ENCODE data around the gene TMEM51.
A peak's percentile ranks its signal among the peaks of the same experiment; 100 is the strongest.

Gene TMEM51

DNA sequence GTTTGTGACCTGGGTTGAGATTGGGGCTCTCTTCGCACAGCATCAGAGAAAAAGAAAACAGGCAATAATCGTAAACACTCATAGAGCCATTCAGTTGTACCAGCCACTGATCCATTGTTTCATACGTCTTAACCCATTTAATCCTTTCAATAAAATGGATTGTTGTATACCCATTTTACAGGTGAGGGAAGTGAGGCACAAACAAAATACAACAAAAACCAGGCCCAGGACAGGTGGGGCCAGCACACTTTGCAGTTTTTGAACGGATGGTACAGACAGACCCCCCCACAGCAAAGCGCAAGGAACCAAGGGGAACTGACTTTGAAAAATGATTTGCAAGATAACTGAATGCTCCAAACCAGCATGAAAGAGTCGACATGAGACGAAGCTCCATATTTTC, 89.2 kb downstream of the TMEM51 start:
- DNase-seq (ENCODE audit: low read depth in 1 of 2, low spot score in 1 of 2) = no peak

DNA sequence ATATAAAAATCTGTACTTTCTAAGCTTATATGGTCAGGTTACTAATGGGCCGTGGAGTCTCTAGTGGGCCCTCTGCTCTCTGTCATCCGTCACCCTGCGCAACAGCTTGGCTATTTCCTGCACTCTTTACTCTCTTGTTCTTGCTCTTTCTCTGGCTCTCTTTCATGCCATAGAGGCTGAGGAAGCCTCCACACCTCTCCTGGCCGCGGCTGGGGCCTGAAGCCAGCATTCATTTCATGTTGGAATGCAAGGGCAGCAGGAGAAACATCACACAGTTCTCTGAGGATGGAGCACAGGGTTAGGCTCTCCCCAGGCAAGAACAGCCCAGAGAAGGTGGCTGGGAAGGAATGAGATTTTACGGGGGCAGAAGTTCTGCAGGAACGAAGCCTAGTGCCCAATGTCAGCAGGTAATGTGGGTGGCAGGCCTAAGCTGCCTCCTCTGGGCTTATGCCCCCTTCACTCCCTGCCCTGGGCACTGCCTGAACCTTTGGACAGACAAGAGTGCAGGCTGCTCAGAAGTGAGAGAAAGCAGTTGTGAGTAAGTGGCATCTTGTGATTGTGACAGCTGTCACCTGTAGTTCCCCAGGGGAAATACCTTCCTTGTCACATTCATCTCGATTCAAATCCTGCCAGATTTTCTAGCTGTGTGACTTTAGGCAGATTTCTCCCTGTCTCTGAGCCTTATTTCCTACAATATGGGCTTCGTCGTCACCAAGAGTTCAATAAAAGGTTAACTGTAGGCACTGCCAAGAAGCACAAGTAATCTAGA, 89.9 kb downstream of the TMEM51 start:
- no peak for DNase-seq (ENCODE audit: low read depth in 1 of 2, low spot score in 1 of 2)
- Histone ChIP-seq H3K27me3 (ENCODE audit: insufficient read depth, poor library complexity, severe bottlenecking) (peaks cover 5% of the 10 kb centered on the region), H3K27ac (replicated peaks) (no peak overlapping the region), H3K4me3 (replicated peaks; ENCODE audit: insufficient read depth, low read length) (no peak overlapping the region)
- TF ChIP-seq, protein P1, sequence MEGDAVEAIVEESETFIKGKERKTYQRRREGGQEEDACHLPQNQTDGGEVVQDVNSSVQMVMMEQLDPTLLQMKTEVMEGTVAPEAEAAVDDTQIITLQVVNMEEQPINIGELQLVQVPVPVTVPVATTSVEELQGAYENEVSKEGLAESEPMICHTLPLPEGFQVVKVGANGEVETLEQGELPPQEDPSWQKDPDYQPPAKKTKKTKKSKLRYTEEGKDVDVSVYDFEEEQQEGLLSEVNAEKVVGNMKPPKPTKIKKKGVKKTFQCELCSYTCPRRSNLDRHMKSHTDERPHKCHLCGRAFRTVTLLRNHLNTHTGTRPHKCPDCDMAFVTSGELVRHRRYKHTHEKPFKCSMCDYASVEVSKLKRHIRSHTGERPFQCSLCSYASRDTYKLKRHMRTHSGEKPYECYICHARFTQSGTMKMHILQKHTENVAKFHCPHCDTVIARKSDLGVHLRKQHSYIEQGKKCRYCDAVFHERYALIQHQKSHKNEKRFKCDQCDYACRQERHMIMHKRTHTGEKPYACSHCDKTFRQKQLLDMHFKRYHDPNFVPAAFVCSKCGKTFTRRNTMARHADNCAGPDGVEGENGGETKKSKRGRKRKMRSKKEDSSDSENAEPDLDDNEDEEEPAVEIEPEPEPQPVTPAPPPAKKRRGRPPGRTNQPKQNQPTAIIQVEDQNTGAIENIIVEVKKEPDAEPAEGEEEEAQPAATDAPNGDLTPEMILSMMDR (IDR thresholded peaks at IDR 0.05; ENCODE audit: insufficient read depth, low read length) = no peak
- no peak for TF ChIP-seq GABPA (IDR thresholded peaks at IDR 0.05; ENCODE audit: low read depth)
- TF ChIP-seq SPI1 (IDR thresholded peaks at IDR 0.05; ENCODE audit: borderline replicate concordance, low read depth) = no peak
- TF ChIP-seq, protein P2, sequence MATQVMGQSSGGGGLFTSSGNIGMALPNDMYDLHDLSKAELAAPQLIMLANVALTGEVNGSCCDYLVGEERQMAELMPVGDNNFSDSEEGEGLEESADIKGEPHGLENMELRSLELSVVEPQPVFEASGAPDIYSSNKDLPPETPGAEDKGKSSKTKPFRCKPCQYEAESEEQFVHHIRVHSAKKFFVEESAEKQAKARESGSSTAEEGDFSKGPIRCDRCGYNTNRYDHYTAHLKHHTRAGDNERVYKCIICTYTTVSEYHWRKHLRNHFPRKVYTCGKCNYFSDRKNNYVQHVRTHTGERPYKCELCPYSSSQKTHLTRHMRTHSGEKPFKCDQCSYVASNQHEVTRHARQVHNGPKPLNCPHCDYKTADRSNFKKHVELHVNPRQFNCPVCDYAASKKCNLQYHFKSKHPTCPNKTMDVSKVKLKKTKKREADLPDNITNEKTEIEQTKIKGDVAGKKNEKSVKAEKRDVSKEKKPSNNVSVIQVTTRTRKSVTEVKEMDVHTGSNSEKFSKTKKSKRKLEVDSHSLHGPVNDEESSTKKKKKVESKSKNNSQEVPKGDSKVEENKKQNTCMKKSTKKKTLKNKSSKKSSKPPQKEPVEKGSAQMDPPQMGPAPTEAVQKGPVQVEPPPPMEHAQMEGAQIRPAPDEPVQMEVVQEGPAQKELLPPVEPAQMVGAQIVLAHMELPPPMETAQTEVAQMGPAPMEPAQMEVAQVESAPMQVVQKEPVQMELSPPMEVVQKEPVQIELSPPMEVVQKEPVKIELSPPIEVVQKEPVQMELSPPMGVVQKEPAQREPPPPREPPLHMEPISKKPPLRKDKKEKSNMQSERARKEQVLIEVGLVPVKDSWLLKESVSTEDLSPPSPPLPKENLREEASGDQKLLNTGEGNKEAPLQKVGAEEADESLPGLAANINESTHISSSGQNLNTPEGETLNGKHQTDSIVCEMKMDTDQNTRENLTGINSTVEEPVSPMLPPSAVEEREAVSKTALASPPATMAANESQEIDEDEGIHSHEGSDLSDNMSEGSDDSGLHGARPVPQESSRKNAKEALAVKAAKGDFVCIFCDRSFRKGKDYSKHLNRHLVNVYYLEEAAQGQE (IDR thresholded peaks at IDR 0.05; ENCODE audit: insufficient replicate concordance, low read depth) = no peak
- TF ChIP-seq POLR2AphosphoS5 (IDR thresholded peaks at IDR 0.05; ENCODE audit: low read depth) = no peak

More for the DNA sequence above, 89.2 kb downstream of the TMEM51 start:
- H3K4me3 ChIP-seq (replicated peaks; ENCODE audit: insufficient read depth, low read length) = no peak overlapping the region
- H3K27ac ChIP-seq (replicated peaks) = no peak overlapping the region
- peaks cover 5% of the 10 kb centered on the region for H3K27me3 ChIP-seq (ENCODE audit: insufficient read depth, poor library complexity, severe bottlenecking)
- TF ChIP-seq, protein P1 (IDR thresholded peaks at IDR 0.05; ENCODE audit: insufficient read depth, low read length) = no peak

DNA sequence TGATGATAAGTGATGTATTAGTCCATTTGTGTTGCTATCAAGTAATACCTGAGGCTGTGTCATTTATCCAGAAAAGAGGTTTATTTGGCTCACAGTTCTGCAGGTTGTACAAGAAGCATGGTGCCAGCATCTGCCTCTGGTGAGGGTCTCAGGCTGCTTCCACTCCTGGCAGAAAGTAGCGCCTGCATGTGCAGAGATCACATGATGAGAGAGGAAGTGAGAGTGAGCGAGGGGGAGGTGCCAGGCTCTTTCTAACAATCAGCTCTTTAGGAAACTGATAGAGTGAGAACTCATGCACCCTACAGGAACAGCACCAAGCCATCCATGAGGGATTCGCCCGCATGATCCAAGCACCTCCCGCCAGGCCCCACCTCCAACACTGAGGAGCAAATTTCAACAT, 91.3 kb downstream of the TMEM51 start:
- no peak for DNase-seq (ENCODE audit: low read depth in 1 of 2, low spot score in 1 of 2)
- TF ChIP-seq SPI1 (IDR thresholded peaks at IDR 0.05; ENCODE audit: borderline replicate concordance, low read depth) = no peak
- H3K27me3 ChIP-seq (ENCODE audit: insufficient read depth, poor library complexity, severe bottlenecking) = peaks cover 5% of the 10 kb centered on the region
- H3K27ac ChIP-seq (replicated peaks) = no peak overlapping the region
- no peak overlapping the region for H3K4me3 ChIP-seq (replicated peaks; ENCODE audit: insufficient read depth, low read length)

DNA sequence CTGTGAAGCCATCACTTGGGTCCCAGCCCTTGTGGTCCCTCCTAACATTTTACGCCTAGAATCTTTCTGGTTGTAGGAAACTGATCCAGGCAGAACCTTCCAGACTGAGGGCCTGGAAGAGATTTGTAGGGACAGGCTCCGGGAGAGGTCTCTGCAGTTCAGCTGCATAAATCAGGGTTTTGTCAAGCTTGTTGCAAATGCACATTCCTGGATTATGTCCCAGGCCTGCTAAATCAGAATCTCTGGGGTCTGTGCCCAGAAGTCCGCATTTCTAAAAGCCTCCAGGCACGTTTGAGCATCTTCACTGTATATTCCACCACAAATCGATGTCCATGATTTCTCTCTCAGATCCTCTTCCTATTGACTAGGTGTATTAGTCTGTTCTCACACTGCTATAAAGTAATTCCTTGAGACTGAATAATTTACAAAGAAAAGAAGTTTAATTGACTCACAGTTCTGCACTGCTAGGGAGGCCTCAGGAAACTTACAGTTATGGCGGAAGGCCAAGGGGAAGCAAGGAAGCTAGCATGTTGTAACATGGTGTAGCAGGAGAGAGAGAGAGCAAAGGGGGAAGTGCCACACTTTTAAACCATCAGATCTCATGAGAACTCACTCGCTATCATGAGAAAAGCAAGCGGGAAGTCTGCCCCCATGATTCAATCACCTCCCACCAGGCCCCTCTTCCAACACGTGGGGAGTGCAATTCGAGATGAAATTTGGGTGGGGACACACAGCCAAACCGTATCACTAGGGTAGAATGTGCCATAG, 92.2 kb downstream of the TMEM51 start:
- peaks cover 5% of the 10 kb centered on the region for H3K27me3 ChIP-seq (ENCODE audit: insufficient read depth, poor library complexity, severe bottlenecking)
- no peak overlapping the region for H3K4me3 ChIP-seq (replicated peaks; ENCODE audit: insufficient read depth, low read length)
- no peak overlapping the region for H3K27ac ChIP-seq (replicated peaks)
- DNase-seq (ENCODE audit: low read depth in 1 of 2, low spot score in 1 of 2) = peak; percentile 41 to 69
- TF ChIP-seq, protein P2 (IDR thresholded peaks at IDR 0.05; ENCODE audit: insufficient replicate concordance, low read depth) = no peak
- TF ChIP-seq SPI1 (IDR thresholded peaks at IDR 0.05; ENCODE audit: borderline replicate concordance, low read depth) (peak; percentile 87), POLR2AphosphoS5 (IDR thresholded peaks at IDR 0.05; ENCODE audit: low read depth) (peak; percentile 55)
